HL-60 (cell line): ENCODE data around the gene NUDT9.

Experiments used
- POLR2AphosphoS5 ChIP-seq: IDR thresholded peaks from 2 replicates; pipeline ENCODE4 v1.6.1; 2012; ENCODE audit warnings: low read depth
- TF ChIP-seq, protein P1 (sequence below): IDR thresholded peaks from one replicate; pipeline ENCODE4 v1.5.1; 2011; ENCODE audit warnings: low read length, control low read depth, inconsistent platforms; ENCODE audit not compliant: insufficient read depth

DNA sequence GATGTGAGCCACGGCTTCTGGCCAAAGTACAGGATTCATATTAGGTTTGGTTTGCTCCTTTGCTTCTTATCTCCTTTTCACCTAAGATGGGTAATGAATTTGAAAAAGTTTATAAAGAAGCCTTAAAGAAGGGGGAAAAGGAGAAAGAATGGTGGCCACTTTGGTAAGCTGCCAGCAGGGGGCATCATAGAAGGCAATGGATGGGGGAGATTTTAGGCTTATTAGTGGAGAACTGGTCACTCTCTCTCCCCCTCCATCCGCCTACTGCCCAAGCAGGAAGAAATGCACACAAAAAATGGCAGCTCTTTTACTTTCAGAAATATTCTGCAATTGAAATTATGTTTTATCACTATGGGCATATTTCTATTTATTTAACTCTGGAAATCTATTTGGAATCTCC, 74.8 kb downstream of the NUDT9 start:
- TF ChIP-seq, protein P1, sequence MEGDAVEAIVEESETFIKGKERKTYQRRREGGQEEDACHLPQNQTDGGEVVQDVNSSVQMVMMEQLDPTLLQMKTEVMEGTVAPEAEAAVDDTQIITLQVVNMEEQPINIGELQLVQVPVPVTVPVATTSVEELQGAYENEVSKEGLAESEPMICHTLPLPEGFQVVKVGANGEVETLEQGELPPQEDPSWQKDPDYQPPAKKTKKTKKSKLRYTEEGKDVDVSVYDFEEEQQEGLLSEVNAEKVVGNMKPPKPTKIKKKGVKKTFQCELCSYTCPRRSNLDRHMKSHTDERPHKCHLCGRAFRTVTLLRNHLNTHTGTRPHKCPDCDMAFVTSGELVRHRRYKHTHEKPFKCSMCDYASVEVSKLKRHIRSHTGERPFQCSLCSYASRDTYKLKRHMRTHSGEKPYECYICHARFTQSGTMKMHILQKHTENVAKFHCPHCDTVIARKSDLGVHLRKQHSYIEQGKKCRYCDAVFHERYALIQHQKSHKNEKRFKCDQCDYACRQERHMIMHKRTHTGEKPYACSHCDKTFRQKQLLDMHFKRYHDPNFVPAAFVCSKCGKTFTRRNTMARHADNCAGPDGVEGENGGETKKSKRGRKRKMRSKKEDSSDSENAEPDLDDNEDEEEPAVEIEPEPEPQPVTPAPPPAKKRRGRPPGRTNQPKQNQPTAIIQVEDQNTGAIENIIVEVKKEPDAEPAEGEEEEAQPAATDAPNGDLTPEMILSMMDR, result peak; percentile 23
- TF ChIP-seq POLR2AphosphoS5, result no peak
